Ovary (tissue), 3 donors: ENCODE results near the gene TTC39B.

Experiments
- POLR2A ChIP-seq: fragments of 450-650 bp; IDR thresholded peaks from one replicate; pipeline ENCODE4 v1.6.1; 2017; ENCODE audit warnings: antibody characterized with exemption, mild to moderate bottlenecking, moderate library complexity
- TF ChIP-seq, protein P1 (sequence below), 3 donors: fragments of 450-650 bp in 2 of 3; fragments of 200-600 bp in 1 of 3; IDR thresholded peaks; one replicate each; pipeline versions ENCODE4 v1.5.1 to v1.8.0; 2016 to 2022; ENCODE audit warnings: antibody characterized with exemption in 3 of 3, mild to moderate bottlenecking in 1 of 3
- donor health status: DM: no; HTN: no; CAD: no.

DNA sequence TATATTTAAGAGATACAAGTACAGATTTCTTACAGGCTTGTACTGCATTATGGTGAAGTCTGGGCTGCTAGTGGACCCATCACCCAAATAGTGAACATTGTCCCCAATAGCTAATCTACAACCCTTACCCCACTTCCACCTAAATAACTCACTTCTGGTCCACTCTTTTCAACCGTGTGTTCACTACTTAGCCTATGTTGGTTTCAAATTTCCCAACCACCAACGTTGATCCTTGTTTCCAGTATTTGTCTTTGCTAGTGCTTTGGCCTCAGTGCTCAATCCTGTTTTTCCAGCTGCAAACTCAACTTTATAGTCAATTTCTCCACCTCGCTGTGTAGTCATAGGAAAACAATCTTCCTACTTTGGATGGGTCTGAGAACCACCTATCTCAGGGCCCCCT lies 45.3 kb upstream of the TTC39B start:
- TF ChIP-seq, protein P1, sequence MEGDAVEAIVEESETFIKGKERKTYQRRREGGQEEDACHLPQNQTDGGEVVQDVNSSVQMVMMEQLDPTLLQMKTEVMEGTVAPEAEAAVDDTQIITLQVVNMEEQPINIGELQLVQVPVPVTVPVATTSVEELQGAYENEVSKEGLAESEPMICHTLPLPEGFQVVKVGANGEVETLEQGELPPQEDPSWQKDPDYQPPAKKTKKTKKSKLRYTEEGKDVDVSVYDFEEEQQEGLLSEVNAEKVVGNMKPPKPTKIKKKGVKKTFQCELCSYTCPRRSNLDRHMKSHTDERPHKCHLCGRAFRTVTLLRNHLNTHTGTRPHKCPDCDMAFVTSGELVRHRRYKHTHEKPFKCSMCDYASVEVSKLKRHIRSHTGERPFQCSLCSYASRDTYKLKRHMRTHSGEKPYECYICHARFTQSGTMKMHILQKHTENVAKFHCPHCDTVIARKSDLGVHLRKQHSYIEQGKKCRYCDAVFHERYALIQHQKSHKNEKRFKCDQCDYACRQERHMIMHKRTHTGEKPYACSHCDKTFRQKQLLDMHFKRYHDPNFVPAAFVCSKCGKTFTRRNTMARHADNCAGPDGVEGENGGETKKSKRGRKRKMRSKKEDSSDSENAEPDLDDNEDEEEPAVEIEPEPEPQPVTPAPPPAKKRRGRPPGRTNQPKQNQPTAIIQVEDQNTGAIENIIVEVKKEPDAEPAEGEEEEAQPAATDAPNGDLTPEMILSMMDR (IDR thresholded peaks at IDR 0.05): no peak
- no peak for TF ChIP-seq POLR2A
